Measurements from ENCODE around the gene AKAP6.
"Not testable (repeated sequence)": the region's sequence is repeated elsewhere in the genome, so short reads cannot be mapped to it uniquely, and the experiment has no call there.

AKAP6 gene

DNA sequence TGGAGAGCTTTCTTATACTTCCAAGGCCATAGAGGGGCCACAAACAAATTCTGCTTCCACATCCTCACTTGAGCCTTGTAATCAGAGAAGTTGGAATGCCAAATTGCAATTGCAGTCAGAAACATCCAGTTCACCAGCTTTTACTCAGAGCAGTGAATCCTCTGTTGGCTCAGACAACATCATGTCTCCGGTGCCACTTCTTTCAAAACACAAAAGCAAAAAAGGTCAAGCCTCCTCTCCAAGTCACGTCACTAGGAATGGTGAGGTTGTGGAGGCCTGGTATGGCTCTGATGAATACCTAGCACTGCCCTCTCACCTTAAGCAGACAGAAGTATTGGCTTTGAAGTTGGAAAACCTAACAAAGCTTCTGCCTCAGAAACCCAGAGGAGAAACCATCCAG, 217.1 kb downstream of the AKAP6 start:
- DNase-seq: no peak

GRCh38 chr14:32552766-32553165, 223.7 kb downstream of the AKAP6 start:
- DNase-seq: no peak

DNA sequence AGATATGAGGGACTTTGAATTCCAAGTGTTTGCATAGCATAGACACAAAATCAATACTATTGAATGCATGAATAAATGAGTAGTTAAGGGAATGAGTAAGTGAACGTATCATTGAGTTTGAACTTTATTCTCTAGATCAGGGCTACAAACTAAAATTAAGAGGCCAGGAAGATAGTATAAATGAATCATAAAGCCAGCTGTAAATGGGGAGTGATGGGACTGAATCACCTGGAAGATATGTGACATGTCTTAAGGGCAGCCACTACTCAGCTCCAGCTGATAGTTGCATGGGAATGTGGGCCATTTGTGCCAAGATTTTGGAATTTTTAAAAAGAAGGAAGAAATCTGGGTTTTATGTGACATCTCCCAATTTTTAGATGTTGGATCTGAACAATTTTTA, 229.9 kb downstream of the AKAP6 start:
- no peak for DNase-seq

DNA sequence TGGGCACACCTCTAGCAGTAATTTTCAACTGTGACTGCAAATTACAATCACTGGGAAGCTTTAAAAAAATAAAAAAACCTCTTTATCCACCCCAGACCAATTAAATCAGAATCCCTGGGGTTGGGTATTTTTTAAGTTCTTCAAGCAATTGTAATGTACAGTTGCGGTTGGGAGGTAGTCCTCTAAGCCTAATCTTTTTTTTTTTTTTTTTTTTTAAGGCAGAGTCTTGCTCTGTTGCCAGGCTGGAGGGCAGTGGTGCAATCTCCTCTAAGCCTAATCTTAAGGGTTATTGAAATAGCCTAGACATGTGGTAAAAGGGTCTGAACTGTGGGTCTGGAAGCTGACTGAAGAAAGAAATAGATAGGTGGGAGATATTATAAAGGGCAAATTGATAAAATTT, 230.5 kb downstream of the AKAP6 start:
- no peak for DNase-seq

DNA sequence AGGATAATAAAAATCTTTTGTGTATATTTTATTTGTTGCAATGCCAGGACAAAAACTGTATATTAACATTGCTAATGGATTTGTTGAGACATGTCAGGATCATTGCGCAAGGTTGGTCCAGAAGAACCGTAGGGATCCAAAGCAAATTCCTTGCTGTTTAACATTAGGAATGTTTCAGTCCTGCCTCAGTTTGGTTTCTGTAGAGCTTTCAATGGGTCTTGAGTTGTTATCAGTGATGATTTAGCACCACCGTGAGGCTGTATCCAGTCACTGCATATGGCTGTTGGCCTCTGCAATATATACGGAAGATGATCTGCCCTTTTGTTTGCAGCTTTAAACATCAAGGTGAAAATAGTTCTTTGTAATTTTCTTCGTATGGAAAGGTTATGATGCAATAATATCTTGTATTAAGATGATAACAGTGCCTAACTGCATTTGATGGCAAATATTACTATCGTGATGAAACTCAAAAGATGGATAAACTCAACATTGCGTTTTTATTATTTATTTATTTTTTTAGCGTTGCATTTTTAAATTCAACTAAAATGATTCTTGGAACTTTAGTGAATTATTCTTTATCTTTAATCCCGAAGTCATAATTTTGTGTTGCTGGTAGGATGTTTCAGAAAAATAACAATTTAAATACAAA, 231.2 kb downstream of the AKAP6 start:
- DNase-seq: peak; percentile 42

GRCh38 chr14:32561520-32561919, 232.4 kb downstream of the AKAP6 start:
- no peak for DNase-seq

DNA sequence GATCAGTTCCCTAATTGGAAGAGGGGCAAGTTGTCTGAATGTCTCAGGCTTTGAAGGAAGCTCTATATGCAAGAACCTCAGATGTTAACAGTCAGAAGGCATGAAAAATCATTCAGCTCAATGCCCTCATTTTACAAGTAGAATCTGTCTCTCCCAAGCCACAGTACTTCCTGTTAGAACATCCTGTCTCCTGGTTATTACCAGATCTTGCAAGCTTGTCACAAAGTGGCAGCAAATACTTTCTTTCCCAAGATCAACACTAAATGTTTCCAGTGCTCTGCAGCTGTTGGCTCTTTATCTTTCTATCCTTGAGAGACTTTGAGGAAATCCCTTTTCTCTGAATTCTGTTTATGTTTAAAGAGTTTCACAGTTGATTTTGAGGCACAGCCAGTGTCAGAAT, 235.5 kb downstream of the AKAP6 start:
- no peak for DNase-seq

- no peak for DNase-seq
These were observed 236.2 kb downstream of the AKAP6 start for GRCh38 chr14:32565256-32565655.

GRCh38 chr14:32567543-32568384, 238.7 kb downstream of the AKAP6 start:
- no peak for DNase-seq

GRCh38 chr14:32571551-32571950, 242.5 kb downstream of the AKAP6 start:
- DNase-seq: no peak

- no peak for DNase-seq
These were observed 243.1 kb downstream of the AKAP6 start for GRCh38 chr14:32571995-32572866.

DNA sequence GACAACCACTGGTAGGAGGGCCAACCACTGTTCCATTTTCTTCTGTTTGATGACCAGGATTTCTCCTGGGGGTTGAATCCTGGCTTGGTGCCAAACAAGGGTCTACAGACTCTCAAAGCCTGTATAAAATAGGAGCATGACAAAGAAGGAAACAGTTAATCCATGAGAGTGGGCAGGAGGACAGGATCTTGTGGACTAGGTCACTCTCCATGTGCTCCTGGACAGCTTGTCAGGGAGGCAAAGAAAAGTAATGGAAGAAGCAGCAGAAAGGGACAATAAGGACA, 243.7 kb downstream of the AKAP6 start:
- DNase-seq: no peak

- no peak for DNase-seq
These were observed 245.2 kb downstream of the AKAP6 start for GRCh38 chr14:32574269-32574668.

DNA sequence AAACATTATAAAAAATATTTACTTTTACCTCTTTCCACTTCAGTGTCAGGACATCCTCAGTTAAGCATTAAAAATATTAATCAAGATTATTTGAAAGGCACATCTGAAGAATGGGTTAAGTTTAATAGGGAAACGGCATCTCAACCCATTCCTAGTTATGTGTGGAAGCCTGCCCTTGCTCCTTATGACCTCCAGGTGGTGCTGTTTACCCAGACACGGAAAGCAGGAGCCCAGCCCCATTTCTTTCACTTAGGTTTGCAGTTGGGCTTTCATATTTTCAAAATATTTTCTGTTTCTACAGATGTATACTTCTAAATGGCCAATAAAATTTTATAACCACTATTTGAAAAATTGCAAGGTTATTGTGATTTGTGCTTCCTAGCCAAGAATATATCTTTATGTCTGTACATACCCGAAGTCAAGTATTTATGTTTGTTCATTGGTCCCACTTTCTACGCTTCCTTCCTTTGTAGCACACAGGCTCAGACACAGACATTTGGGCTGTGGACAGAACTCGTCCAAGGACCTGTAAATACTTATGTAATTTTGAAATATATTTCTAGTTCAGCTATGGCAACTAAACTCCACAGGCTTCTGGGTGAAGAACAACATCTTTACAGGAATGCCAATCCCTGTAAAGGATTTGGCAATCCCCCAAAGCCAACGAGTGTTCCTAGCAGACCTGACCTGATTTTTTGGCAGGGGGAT, 247.1 kb downstream of the AKAP6 start:
- DNase-seq: peak; percentile 9

DNA sequence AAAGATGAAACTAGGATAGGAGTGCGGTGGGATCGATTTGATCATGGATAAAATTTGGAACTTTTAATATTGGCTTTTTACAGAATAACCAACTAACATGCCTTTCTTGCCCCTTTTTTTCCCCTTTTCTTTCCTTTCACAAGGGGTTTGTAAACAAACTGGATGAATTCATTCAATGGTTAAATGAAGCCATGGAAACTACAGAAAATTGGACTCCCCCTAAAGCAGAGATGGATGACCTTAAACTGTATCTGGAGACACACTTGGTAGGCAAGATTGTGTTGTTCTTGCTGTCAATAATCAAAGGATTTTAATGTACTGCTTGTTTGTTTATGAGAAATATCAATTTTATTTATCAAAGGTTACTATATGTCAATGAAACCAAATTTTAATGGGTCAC, 247.9 kb downstream of the AKAP6 start:
- no peak for DNase-seq

DNA sequence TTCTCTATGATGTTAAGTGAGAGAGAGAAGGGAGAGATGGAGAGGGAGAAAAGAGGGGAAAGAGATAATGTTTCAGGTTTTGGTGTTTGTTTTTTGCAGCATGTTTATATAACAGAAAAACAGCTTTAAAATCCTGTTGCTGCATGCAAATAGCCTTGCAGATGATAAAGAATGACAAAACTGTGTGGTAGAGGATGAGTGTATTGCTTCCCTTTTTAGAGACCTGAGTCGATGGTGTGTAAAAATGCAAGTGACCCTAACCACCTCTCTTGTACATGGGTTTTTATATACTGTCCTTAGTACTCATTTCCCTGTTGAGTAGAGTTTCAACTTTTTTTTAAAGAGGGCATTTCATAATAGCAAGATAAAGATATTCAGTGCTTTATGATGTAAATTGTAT, 249.1 kb downstream of the AKAP6 start:
- no peak for DNase-seq

DNA sequence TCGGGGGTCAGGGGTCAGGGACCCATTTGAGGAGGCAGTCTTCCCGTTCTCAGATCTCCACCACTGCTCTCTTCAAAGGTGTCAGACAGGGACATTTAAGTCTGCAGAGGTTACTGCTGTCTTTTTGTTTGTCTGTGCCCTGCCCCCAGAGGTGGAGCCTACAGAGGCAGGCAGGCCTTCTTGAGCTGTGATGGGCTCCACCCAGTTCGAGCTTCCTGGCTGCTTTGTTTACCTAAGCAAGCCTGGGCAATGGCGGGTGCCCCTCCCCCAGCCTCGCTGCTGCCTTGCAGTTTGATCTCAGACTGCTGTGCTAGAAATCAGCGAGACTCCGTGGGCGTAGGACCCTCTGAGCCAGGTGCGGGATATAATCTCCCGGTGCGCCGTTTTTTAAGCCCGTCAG, 254.3 kb downstream of the AKAP6 start:
- not testable (repeated sequence) for DNase-seq

DNA sequence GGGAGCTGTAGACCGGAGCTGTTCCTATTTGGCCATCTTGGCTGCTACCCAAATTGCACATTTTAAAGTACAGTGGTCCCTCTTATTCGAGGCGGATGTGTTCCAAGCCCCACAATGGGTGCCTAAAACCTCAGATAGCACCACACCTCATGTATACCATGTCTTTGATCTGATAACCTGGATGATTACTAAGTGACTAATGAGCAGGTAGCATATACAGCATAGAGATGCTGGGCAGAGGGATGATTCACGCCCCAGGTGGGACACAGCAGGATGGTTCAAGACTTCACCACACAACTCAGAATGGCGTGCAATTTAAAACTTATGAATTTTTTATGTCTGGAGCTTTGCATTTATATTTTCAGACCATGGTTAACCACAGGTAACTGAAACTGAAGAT, 255.0 kb downstream of the AKAP6 start:
- no peak for DNase-seq

DNA sequence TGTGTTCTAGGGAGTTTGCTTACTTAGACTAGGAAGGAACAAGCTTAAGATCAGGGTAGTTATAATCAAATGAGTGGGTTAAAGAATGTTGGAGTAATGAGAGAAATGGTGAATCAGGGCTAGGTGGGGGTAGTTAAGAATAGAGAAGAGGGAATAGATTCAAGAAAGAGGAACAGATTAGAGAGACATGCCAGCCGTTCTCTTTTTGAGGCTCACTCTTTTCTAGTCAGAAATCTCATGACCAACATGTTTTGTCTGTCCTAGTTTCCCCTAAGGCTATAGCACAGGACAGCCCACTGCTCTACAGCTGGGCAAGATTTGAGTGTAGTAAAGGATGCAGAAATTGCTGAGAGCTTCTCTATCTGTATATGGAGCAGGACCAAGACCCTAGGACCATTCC, 258.4 kb downstream of the AKAP6 start:
- no peak for DNase-seq

DNA sequence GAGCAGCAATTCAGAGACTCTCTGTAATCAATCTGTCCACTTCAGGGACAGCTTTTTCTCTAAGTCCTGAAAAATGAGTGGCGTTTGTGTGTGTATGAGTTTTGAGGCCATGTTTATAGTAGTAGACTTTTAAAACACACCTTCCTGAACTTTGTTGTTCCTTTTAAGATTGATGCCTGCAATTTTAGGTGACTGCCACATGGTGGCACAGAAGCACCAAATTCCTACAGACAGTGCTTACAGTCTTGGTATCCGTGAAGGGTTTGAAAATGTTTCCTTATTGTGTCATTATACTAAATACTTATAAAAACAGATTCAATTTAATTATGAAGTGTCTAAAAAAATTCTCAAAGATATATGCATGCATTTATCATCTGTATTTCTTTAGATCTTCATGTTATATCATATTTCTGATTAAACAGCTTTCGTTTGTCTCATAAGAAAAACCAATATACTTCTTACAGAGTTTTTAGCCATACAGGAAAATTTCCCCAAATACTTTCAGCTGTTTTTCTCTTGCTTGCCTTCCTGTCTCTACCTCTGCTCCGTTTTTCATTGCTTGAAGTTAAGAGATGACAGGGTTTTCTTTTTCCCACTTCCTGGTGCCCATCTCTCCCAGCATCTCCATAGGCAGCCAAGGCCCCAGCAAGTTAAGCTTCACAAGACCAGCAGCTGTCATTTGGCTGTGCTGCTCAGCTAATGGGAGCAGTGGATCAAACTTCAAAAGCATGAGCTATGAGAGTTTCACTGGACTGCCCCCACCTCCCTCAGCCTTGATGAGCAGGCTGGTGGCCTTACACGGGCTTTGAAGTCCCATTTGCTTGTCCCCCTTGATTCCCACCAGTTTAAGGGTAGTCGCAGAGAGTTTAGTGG, 259.6 kb downstream of the AKAP6 start:
- no peak for DNase-seq

GRCh38 chr14:32590157-32590556, 261.1 kb downstream of the AKAP6 start:
- no peak for DNase-seq

DNA sequence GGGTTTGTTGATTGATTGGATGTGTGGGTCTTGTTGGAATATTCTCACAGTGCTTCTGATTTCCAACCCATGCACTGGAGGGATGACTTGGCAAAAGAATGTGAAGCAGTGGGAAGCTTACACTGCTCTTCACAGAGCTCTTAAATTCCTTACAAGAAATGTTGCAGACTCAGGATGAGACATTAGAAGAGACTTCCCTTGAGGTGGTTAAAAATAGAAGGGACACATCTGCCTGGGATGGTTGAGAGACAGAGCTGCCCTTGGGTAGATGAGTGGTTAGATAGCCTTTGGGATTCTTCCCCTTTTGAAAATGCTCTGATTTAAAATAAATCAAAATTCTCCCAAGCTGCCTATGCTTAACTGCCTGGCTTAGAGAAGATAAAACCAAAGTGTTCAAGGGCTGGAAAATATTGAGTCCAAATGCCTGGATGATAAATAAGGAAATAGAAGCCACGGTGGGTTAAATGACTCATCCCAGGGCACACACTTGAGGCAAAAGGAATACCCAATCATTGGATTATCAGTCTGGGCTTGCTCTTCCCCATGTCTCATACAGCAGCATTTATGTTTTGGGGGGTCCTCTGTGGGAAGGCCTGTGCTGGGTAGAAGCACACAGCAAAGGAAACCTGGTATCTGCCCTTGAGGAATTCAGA, 264.3 kb downstream of the AKAP6 start:
- DNase-seq: no peak

Measured in DMS79 (cell line).